ENCODE data around the gene TCEANC.

- TF ChIP-seq EZH2 (IDR thresholded peaks at IDR 0.05; ENCODE audit: borderline replicate concordance, insufficient read depth, low read length, poor library complexity, severe bottlenecking) (no peak), SMC3 (conservative IDR thresholded peaks at IDR 0.05; ENCODE audit: poor library complexity) (no peak), MXI1 (conservative IDR thresholded peaks at IDR 0.05; ENCODE audit: poor library complexity, severe bottlenecking) (no peak)
- TF ChIP-seq, protein P1, sequence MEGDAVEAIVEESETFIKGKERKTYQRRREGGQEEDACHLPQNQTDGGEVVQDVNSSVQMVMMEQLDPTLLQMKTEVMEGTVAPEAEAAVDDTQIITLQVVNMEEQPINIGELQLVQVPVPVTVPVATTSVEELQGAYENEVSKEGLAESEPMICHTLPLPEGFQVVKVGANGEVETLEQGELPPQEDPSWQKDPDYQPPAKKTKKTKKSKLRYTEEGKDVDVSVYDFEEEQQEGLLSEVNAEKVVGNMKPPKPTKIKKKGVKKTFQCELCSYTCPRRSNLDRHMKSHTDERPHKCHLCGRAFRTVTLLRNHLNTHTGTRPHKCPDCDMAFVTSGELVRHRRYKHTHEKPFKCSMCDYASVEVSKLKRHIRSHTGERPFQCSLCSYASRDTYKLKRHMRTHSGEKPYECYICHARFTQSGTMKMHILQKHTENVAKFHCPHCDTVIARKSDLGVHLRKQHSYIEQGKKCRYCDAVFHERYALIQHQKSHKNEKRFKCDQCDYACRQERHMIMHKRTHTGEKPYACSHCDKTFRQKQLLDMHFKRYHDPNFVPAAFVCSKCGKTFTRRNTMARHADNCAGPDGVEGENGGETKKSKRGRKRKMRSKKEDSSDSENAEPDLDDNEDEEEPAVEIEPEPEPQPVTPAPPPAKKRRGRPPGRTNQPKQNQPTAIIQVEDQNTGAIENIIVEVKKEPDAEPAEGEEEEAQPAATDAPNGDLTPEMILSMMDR (IDR thresholded peaks at IDR 0.05; ENCODE audit: poor library complexity, severe bottlenecking) = no peak
These were observed 45.0 kb upstream of the TCEANC start for GRCh38 chrX:13607996-13608365.
